K562 (cell line): ENCODE results near the gene TMEM247. TPM values are rescaled to one million over a fixed set of nuclear protein-coding genes. Genes with fewer than 3 reads are reported as not detected.

Source experiments
- DPF2 ChIP-seq: fragments of 450-650 bp; IDR thresholded peaks from 2 replicates; pipeline ENCODE4 v1.6.1; 2016
- EP400 ChIP-seq: fragments of 450-650 bp; IDR thresholded peaks from 2 replicates; pipeline ENCODE4 v1.6.1; 2017; ENCODE audit warnings: antibody characterized with exemption, mild to moderate bottlenecking, moderate library complexity
- FOXA3 ChIP-seq, 2 experiments: fragments of 450-650 bp in 1 of 2; sonication (generic) in 1 of 2; formaldehyde crosslinking; IDR thresholded peaks in 1 of 2; conservative IDR thresholded peaks in 1 of 2; 2 replicates each; pipeline versions ENCODE4 v1.4.0 to v1.8.0; 2020 to 2022; ENCODE audit warnings: mild to moderate bottlenecking in 2 of 2, missing genetic modification reagents in 1 of 2
- FOXP1 ChIP-seq: sonication (generic); formaldehyde crosslinking; IDR thresholded peaks from 2 replicates; pipeline ENCODE4 v1.8.0; 2022; ENCODE audit warnings: mild to moderate bottlenecking, missing genetic modification reagents
- LEF1 ChIP-seq: fragments of 450-650 bp; IDR thresholded peaks from 2 replicates; pipeline ENCODE4 v1.6.1; 2016; ENCODE audit warnings: mild to moderate bottlenecking
- MGA ChIP-seq: fragments of 450-650 bp; IDR thresholded peaks from 2 replicates; pipeline ENCODE4 v1.6.1; 2016; ENCODE audit warnings: mild to moderate bottlenecking, moderate library complexity
- MNT ChIP-seq, 2 experiments: fragments of 450-650 bp; conservative IDR thresholded peaks; 2 replicates each; pipeline ENCODE4 v1.6.1; 2017; ENCODE audit warnings: mild to moderate bottlenecking in 2 of 2, moderate library complexity in 2 of 2
- POLR2G ChIP-seq: fragments of 200-400 bp; formaldehyde crosslinking; IDR thresholded peaks from 2 replicates; pipeline ENCODE4 v1.6.1; 2017; ENCODE audit warnings: low read depth, mild to moderate bottlenecking, antibody characterized with exemption, low read length, moderate library complexity
- SMAD4 ChIP-seq: fragments of 250-450 bp; sonication (Bioruptor Pico); conservative IDR thresholded peaks from 2 replicates; pipeline ENCODE4 v1.8.0; 2021; ENCODE audit warnings: inconsistent platforms, mild to moderate bottlenecking, moderate library complexity
- polyA plus RNA-seq, 8 experiments: library from polyadenylated mRNA; depleted of rRNA in 4 of 8; stranded (reverse) in 5 of 8; unstranded in 3 of 8; fragments of >200 nt; fragmentation: Nextera tagmentation in 2 of 8; fragmentation: Illumina TruSeq in 1 of 8; extraction: Ambion mirVana in 2 of 8; extraction: Trizol in 1 of 8; gene quantifications; 2 replicates each; pipeline versions ENCODE4 v1.2.1 to v1.2.3, GENCODE V29; 2011 to 2014; ENCODE audit warnings: inconsistent platforms in 1 of 8, missing spikeins in 1 of 8
- total RNA-seq, 7 experiments: library from RNA; depleted of rRNA in 6 of 7; stranded (reverse); fragments of >200 nt in 6 of 7; fragmentation: Illumina TruSeq in 2 of 7; extraction: Trizol in 2 of 7; gene quantifications; 2 replicates each; pipeline versions ENCODE4 v1.2.1 to v1.2.3, GENCODE V29; 2011 to 2021; ENCODE audit warnings: low replicate concordance in 1 of 7

The TMEM247 gene
- total and polyA plus RNA-seq, 9 of the 15 experiments (the other 6 are each of a cell fraction or from before 2014, with no cell fraction given): 0.24 to 4.7 (median 3.1) TPM

- TF ChIP-seq MNT (conservative IDR thresholded peaks at IDR 0.05) (peak; percentile 35 to 53; a peak in 1 of 4 replicates), DPF2 (peak; percentile 39; the same call in 1 of the 2 replicates), FOXA3 (CRISPR knock-in tag; conservative IDR thresholded peaks at IDR 0.05 in 1 of 2, IDR thresholded peaks at IDR 0.05 in 1 of 2) (peak; percentile 88 to 97), LEF1 (peak; percentile 72; the same call in 1 of the 2 replicates), FOXP1 (CRISPR knock-in tag) (peak; percentile 48; the same call in 1 of the 2 replicates), SMAD4 (CRISPR knock-in tag) (peak; percentile 20), EP400 (0 out of 2 replicates have a peak, but pooled peaks have one; percentile 22), MGA (0 out of 2 replicates have a peak, but pooled peaks have one; percentile 9), POLR2G (peak; percentile 46; the same call in 1 of the 2 replicates)
- TF ChIP-seq, all 486 proteins: peak for 20; not testable (repeated sequence) for 466
Measured at GRCh38 chr2:46477462-46477861, 1.9 kb upstream of the TMEM247 start (continued).
